NOMO-1 (cell line): Measurements from ENCODE around the gene KIRREL3.

Source experiments
- DNase-seq, 2 experiments: peaks; one replicate each; lab custom pipeline; 2025; ENCODE audit not compliant: unreplicated experiment in 2 of 2; lab: John Stamatoyannopoulos, UW

Gene KIRREL3

DNA sequence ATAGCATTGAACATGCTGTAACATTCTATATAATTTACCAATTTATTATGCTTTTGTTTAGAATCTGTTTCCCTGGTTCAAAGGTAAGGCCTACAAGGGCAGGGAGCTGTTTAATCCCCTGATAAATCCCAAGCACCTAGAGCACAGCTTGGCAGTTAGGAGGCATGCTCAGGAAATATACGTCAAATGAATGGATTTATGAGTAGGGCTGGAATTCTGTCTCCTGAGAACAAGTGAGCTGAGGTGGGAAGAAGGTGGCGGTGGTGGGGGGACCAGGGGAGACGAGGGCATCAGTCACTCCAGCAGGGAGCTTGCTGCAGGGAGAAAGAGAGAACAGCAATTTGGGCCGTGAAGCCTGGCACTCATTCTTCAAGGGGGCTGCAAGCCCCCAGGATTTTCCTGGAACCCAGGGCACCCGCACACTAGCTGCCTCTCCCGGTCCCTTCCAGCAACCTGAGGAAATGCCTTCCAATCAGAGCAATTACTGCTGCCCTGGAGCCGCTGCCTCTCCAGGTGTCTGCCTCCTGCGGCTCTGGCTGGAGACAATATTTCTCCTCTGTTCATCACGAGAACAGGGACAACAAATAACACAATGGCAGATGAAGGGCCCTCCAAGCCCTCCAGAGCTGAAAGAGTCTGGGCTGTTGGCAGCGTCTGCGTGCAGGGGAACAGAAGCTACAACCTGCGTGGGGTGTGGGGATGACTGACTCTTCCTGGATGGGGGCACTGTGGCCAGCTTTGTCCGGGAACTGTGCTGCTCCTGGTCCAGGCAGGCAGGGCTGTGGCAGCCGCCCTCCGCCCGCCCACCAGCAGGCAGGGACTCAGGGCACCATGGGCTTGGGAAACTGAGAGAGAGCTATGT, 411.7 kb downstream of the KIRREL3 start:
- no peak for DNase-seq

DNA sequence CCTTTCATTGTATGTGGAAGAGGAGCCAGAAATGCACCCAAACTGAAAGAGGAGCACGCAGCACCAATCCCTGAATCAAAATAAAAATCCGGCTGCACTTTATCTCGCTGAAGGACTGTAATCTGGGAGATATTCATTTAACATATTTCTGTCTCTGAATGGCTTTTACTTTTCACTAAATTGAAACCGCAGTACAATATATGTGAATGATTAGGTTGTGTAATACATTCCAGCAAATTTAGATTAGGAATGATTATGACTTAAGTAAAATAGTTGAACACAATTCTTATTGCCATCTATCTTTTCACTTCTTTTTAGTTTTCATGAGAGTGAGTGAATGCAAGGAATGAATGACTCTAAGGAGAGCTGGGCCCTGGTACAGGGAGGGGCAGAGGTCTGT, 413.0 kb downstream of the KIRREL3 start:
- DNase-seq: no peak

DNA sequence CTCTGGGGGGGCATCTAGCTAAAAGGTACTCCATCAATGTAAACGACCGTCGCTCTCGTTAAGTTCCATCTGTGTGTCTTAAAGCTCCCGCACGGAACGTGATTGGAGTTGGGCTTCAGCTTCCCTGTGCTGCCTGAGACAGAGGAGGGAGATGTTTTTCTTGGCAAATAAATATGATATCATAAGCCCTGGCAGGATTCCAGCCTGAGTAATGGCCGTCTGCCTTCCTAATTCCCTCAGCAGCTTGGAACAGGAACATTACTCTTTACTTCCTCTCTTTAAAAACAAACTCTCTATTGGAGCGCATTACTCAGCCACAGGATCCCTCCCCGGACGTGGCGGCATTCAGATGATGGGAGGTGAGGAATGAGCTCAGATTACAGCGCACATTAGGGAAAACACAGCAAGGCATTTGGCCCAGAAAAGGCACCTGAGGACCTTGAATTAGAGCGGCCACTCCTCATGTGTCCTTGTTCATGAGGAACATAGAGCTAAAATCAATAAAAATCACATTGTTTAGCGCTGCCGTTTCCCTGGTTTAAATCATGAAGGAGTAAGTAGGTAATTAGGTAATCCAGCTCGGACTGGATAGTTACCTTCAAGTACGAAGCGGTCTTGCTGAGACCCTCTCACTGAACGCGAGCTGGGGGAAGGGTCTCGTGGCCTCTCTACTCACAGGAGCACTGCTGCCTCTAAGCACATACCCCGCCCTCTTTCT, 414.6 kb downstream of the KIRREL3 start:
- no peak for DNase-seq

DNA sequence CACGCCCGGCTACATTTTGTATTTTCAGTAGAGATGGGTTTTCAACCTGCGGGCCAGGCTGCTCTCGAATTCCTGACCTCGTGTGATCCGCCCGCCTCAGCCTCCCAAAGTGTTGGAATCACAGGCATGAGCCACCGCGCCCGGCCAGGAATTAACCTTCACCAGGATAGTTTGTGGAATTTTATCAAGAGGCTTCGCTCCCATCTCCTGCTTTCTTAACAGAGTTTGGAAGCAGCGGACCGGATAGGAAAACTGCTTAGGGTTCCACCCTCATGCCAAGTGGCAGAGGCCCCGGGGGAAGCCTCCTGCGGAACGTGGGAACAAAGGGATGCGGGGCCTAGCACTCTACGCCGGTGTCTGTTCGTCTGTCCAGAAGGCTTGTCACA, 415.2 kb downstream of the KIRREL3 start:
- no peak for DNase-seq

DNA sequence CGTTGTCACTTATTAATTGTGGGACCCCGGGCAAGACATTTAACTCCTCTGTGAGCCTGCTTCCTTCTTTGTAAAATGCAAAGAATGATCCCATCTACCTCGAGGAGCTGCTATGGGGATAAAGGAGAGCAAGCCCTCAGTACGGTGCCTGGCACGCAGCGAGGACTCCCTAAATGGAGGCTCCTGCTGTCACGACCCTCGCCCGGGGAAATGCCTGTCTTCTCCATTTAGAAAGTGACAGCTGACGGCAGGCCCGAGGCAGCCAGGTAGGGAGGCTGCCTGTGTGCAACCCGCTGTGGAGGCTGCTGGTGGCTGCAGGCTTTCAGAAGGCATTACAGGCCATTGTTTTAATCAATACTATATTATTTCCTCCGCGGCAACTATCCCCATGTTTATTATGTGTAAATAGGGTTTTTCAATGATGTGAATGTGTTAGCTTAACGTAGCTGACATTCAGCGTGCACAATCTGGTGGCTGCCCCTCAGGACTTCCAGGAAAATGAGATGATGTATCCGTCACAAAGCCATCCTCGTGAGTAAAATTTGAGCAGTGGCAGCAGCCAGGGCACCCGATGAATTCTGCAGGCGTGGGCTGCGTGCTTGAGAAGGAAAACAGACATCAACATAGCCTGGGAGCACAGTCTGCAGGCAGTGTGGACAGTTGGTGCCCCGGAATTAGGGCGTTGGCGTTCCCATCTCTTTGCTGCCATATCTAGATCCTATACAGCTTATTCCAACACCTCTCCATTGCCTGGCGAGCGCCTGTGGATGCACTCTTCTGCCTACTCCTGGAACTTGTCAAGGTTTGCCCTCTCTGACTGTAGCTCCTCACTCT, 416.8 kb downstream of the KIRREL3 start:
- DNase-seq: no peak

DNA sequence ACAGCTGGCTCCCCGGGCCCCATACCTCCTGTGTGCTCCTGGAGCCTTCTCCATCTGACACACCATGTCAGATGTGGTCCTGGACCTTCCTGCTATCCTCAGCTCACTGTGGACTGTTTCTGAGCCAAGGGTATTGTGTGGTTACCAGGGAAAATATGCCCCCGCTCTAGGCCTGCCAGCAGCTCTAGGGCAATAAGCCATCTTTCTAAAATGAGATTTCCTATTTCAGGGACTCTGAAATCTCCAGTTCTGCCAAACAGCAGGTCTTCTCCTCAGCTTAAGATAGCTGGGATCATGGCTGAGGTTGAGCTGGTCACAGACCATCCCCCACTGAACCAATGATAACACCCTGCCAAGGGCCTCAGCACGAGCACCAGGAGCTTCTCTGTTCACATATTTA, 417.5 kb downstream of the KIRREL3 start:
- no peak for DNase-seq

DNA sequence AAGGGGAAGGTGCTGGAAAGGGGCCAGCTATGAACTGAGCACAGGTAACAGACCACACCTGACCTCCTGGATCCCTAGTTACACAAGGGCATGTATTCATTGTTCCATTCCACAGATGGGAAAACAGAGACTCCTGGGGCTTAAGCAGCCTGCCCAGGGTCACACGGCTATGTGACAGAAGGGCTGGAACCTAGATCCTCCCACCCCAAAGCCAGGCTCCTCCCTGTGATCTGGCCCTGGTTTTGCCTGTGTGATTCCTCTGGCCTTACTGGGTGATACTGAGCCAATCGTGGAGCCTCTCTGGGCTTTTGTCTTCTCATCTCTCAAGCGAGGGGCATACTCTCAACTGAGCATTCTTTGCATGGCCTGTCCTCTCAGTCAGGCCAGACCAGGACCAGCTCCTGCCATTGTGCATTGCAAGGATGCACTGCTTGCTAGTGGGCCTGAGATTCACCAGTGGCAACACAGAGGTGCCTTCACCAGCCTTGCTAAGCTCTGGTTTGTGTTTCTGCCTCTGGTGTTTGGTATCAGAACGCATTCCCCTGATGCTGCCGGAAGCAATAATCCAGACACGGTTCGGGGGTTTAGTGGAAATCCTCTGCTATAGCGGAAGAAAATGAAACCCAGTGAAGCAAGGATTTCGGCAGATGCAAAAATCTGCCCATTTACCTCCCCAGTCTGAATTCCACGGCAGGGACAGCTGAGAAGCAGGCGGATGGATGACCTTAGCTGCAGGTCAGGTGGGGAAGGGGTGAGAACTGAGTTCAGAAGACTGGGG, 418.5 kb downstream of the KIRREL3 start:
- DNase-seq: no peak

DNA sequence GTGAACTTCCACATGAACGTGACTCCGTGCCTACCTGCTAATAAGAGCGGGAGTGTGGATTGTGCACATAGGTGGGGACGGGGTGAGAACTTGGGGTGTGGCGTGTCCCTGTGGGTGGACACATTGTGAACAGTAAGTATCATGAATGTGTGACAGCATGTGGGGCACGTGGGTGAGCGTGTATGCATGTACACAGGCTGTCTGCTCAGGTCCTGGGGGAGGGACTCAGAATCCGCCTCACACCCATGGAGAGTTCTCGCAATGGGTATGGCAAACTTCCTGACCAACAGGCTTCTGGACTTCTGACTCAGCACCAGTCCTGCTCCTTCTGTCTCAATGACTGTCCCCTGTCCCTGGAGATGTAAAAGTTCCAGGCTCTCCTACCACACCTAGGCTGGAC, 422.1 kb downstream of the KIRREL3 start:
- no peak for DNase-seq

DNA sequence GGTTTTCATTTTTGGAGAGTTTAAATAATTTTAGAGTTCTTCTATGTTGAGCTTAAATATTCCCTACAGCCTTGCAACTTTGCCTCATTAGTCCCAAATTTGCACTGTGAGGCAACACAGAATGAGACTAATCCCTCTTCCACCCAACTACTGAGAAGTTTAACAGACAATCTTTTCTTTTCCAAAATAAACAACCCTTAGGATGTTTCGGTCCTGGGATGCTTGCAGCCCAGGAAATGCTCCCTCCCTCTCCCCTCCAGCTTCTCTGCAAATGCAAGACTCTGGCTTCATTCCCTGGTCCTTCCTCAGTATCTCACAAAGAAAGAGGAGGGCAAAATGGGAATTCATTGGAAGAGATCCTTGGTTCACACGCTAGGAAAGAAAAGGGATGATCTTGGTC, 422.5 kb downstream of the KIRREL3 start:
- DNase-seq: no peak

DNA sequence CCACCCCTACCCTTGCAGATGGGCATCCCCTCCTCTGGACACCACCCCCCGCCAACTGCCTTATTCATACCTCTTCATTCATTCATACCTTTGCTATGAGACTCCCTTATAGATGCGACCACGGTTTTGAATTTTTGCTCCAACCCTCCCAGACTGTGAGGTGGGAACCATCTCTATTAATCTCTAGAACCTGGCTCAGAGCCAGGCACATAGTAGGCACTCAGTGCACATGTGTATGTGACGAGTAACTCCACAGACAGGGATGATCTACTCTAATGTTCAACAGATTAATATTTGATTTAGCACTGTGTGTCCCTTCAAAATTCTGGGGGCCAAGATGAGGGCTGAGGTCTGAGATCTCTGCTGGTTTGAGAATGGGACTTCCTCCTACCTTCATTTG, 424.7 kb downstream of the KIRREL3 start:
- no peak for DNase-seq

DNA sequence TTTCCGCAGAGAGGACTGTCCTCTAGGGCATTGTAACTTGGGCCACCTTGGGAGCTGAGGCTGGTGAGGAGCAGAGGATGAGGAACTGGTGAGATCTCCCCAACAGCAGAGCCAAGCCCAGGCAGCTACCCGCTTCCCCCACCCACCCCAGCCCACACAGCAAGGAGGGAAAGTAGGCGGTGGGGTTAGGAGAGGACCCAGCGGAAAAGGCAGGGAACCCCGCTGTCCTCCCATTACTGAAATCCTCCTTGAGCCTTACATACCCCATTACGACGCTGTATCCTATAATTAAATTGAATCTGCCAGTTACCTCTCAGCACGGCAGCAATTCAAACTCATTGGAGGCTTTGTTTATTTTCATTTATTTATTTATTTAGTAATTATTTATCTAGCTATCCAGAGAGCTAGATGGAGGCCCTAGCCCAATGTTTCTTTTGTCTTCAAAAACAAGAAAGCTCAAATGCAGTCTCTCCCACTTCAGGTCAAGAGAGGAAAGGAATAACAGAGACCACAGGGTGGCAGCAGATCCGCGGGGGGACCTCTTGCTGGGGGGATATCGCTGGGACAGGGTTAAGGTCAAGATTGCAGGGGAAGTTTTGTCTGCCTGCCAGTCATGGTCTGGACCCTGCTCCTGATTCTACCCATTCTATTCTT, 427.1 kb downstream of the KIRREL3 start:
- DNase-seq: no peak

DNA sequence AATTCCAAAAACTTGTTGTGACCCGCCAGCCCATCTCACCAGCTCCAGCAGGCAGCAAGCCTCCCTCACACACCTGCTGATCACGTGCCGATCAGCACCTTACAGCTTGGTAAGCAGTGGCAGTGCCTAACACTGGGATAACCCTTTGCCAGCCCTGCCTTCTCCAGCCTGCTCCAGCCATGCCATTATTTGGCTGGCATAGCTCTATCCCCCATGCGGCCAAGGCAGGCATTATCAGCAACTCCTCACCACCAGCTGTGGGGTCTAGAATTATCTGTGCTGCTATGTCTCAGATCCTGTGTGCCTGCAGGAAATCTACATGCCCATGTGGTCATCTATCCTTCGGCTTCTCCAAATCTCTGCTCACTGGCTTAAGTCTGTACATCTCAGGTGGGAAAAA, 430.1 kb downstream of the KIRREL3 start:
- no peak for DNase-seq

DNA sequence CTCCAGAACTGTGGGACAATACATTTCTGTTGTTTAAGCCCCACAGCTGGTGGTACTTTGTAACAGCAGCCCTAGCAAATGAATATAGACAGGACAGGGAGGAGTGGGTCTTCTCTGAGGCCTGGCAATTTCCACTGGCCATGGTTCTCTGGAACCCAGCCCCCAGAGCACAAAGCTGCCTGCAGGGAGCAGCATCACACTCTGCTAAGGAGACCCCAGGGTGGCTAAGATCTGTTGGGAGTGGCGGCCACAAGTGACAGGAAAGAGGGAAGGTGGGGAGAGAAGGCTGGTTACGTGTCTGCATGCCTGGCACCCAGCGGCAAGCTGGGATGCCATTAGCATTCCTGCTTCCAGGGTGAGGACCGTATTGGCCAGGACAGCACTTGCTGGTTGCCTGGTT, 433.2 kb downstream of the KIRREL3 start:
- no peak for DNase-seq

DNA sequence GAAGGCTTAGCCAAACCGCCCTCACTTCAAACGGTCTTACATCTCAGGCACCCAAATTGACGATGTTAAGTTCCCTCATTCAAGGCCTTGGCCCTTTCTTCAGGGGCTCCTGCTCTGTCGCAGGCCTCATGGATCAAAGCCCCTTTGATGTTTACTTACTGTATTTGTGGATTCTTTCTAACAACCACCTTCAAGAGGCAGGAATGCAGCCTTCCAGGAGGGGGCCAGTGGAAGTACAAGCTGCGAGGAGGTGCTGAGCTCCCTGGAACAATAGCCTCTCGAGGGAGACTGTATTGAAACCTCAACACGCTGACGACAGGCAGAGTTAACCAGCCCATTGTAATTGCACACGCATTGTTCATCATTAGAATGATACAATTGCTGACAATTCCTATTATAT, 436.0 kb downstream of the KIRREL3 start:
- no peak for DNase-seq

DNA sequence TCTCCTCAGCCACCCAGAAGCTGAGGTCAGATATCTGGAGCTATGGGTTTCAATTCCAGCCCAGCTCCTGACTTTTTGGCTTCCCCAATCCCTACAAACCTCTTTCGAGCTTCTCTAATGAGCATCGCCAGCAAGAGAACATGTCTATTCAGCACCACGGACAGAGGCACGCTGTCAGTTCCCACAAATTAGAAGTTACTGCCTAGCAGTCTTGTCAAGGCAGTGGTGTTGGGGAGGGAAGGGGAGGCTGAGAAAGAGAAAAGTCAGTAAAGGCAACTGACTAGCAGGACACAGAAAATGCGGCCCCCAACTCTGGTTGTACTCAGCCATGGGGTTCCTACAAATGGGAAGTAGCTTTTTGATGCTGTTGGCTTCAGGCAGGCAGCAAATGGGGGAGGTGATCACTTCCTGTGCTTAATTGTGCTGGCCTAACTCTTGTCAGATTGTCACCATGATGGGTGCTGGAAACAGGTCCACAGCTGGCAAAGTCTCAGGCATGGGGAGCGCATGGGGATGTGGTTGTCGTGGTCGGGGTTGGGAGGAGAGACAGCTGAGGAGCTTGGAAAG, 439.2 kb downstream of the KIRREL3 start:
- DNase-seq: peak in 1 of 2 experiments; percentile 11

DNA sequence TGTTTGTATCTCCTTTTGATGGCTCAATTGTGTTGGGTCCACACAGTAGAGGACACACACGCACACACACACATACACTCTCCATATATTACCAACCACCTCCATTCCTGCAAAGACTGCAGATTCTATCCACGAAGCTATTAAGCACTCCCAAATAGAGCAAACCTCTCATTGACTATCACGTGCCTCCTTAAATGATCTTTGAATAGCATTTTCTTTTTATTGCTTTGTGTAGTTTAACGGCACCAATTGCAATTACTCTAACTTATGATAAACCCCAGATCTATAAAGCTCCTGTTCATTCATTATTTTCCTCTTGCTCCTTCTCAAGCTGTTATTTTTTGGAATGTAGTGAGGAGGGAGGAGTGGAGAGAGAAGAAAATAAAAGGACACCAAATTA, 440.3 kb downstream of the KIRREL3 start:
- DNase-seq: no peak

DNA sequence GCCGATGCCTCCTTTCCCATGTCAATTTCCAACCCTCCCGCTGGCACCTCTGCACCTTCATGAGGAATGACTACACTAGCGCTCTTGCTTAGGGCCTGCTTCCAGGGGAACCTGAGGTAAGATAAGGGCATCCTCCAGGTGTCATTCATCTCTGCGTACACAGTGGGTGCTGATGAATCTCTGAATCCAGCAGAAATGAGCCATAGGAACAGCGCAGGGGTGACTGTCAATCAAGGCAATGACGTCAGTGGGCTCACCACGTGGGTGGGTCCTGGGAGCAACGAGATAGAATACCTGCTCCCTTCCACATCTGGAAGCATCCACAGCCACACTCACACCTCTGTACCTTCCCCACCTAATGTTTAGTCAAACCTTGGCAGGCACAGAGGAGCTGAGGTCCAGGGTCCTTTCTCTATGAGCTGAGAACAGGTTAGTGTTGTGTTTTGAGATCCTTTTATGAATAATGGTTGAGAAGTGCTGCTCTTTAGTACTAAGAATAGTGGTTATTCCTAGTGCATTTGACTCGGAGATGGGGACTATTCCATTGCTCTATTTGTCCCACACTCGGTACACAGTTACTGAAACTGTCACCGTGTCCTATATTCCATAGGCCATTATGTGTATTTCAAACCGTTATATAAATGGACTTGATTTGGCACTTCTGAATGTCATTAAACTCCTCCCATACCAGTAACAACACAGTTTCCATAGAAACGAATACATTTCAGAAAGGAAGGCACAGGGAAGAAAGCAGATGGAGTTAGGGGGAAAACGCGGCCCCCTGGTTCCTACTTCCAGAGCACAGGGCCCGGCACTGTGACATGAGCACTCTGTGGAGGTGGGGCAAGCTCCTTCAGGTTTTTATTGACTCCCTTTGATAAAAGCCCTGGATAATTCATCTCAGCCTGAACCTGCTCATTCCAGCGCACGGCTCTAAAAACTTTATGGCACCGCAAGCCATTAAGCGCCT, 451.7 kb downstream of the KIRREL3 start:
- DNase-seq: no peak

DNA sequence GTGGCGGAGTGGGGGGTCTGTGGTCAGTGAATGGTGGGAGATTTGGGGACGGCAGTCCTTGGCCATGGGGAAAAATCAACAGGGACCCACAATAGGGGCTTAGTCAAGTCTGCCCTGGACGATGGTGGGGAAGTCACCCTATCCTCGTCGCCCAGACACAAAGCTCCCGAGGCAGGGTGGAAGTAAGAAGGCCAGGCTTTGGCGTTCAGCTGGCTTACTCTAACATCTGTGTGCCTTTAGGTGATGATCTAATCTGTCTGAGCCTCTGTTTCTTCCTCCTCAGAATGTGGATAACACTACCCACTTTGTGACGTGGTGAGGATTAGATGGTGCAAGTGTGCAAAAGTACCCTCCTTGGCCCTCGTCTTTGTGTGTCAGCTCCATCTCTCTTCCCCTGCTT, 452.9 kb downstream of the KIRREL3 start:
- DNase-seq: no peak

DNA sequence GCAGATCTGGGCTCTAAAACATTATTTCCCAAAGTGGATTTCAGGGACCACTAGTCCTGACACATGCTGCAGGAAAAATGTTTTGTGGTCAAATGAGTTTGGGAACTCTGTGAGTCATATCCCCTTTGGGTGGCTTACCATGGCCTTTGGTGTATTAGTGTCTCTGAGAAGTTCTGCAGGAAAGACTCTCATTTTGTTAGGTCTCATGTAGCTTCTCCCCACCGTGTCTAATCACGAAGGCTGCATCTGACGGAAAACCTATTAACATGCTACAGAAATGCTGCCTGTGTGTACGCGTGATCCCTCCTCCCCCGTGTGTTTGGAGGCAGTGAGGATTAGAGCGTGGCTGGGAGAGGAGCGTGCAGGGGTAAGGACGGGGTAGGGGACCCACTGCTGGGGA, 453.4 kb downstream of the KIRREL3 start:
- no peak for DNase-seq
